ENCODE measurements around the gene SHANK1. TPM values are rescaled to one million over a fixed set of nuclear protein-coding genes. Genes with fewer than 3 reads are reported as not detected.
A peak's percentile ranks its signal among the peaks of the same experiment; 100 is the strongest.
"Not testable (repeated sequence)": the region's sequence is repeated elsewhere in the genome, so short reads cannot be mapped to it uniquely, and the experiment has no call there.

SHANK1 gene
- total RNA-seq, 2 experiments from 2014 or later = not detected

GRCh38 chr19:50749490-50749889 is 29.9 kb upstream of the SHANK1 start:
- ChIA-PET POLR2A (no interaction called here), CTCF (no interaction called here)
- Mint-ChIP-seq H3K27ac (no peak overlapping the region), H3K9me3 (ENCODE audit: insufficient read depth) (no peaks in the 10 kb centered on the region), H3K4me3 (no peak overlapping the region), H3K36me3 (ENCODE audit: low read depth) (no peaks in the 10 kb centered on the region), H3K27me3 (ENCODE audit: low read depth) (no peaks in the 10 kb centered on the region), H3K4me1 (ENCODE audit: low read depth) (no peaks in the 10 kb centered on the region)
- no peak for DNase-seq
- ATAC-seq = no peak

- ATAC-seq; DNase-seq; H3K27me3 Mint-ChIP-seq (ENCODE audit: low read depth); CTCF ChIA-PET; H3K4me1 Mint-ChIP-seq (ENCODE audit: low read depth); H3K27ac Mint-ChIP-seq; H3K4me3 Mint-ChIP-seq; POLR2A ChIA-PET; H3K9me3 Mint-ChIP-seq (ENCODE audit: insufficient read depth); H3K36me3 Mint-ChIP-seq (ENCODE audit: low read depth): not testable (repeated sequence)
Measured at GRCh38 chr19:50747141-50747540, 27.5 kb upstream of the SHANK1 start.

GRCh38 chr19:50745221-50745620 is 25.6 kb upstream of the SHANK1 start:
- ChIA-PET CTCF (no interaction called here), POLR2A (no interaction called here)
- no peaks in the 10 kb centered on the region for H3K4me1 Mint-ChIP-seq (ENCODE audit: low read depth)
- no peaks in the 10 kb centered on the region for H3K36me3 Mint-ChIP-seq (ENCODE audit: low read depth)
- H3K4me3 Mint-ChIP-seq = no peak overlapping the region
- ATAC-seq = no peak
- no peak for DNase-seq
- no peak overlapping the region for H3K27ac Mint-ChIP-seq
- H3K9me3 Mint-ChIP-seq (ENCODE audit: insufficient read depth) = no peaks in the 10 kb centered on the region
- peaks cover 6% of the 10 kb centered on the region for H3K27me3 Mint-ChIP-seq (ENCODE audit: low read depth)

GRCh38 chr19:50743537-50743936 is 23.9 kb upstream of the SHANK1 start:
- no peaks in the 10 kb centered on the region for H3K4me1 Mint-ChIP-seq (ENCODE audit: low read depth)
- peaks cover 9% of the 10 kb centered on the region for H3K27me3 Mint-ChIP-seq (ENCODE audit: low read depth)
- no peaks in the 10 kb centered on the region for H3K9me3 Mint-ChIP-seq (ENCODE audit: insufficient read depth)
- ATAC-seq = no peak
- no peaks in the 10 kb centered on the region for H3K36me3 Mint-ChIP-seq (ENCODE audit: low read depth)
- no peak overlapping the region for H3K27ac Mint-ChIP-seq
- ChIA-PET CTCF (no interaction called here), POLR2A (no interaction called here)
- DNase-seq = no peak
- H3K4me3 Mint-ChIP-seq = no peak overlapping the region

- Mint-ChIP-seq H3K4me3 (no peak overlapping the region), H3K27me3 (ENCODE audit: low read depth) (peaks cover 11% of the 10 kb centered on the region), H3K4me1 (ENCODE audit: low read depth) (no peaks in the 10 kb centered on the region), H3K9me3 (ENCODE audit: insufficient read depth) (no peaks in the 10 kb centered on the region), H3K27ac (no peak overlapping the region), H3K36me3 (ENCODE audit: low read depth) (no peaks in the 10 kb centered on the region)
- DNase-seq (no peak), ATAC-seq (no peak)
- CTCF ChIA-PET = no interaction called here
- POLR2A ChIA-PET = interaction anchor here (0.7 kb wide), 1 partner anchor 354 kb away, joined by 3 read pairs; no protein-coding TSS in a partner anchor
Measured at GRCh38 chr19:50741179-50741933, 21.8 kb upstream of the SHANK1 start.

GRCh38 chr19:50739914-50740426 is 20.4 kb upstream of the SHANK1 start:
- Mint-ChIP-seq H3K9me3 (ENCODE audit: insufficient read depth) (no peaks in the 10 kb centered on the region), H3K4me1 (ENCODE audit: low read depth) (no peaks in the 10 kb centered on the region), H3K36me3 (ENCODE audit: low read depth) (no peaks in the 10 kb centered on the region), H3K27me3 (ENCODE audit: low read depth) (peaks cover 13% of the 10 kb centered on the region), H3K4me3 (no peak overlapping the region), H3K27ac (no peak overlapping the region)
- DNase-seq (no peak), ATAC-seq (no peak)
- ChIA-PET CTCF (no interaction called here), POLR2A (no interaction called here)

GRCh38 chr19:50739132-50739913 is 19.7 kb upstream of the SHANK1 start:
- CTCF ChIA-PET = no interaction called here
- no peaks in the 10 kb centered on the region for H3K4me1 Mint-ChIP-seq (ENCODE audit: low read depth)
- peaks cover 13% of the 10 kb centered on the region for H3K27me3 Mint-ChIP-seq (ENCODE audit: low read depth)
- no peaks in the 10 kb centered on the region for H3K9me3 Mint-ChIP-seq (ENCODE audit: insufficient read depth)
- H3K27ac Mint-ChIP-seq = no peak overlapping the region
- H3K36me3 Mint-ChIP-seq (ENCODE audit: low read depth) = no peaks in the 10 kb centered on the region
- no peak for ATAC-seq
- H3K4me3 Mint-ChIP-seq = no peak overlapping the region
- POLR2A ChIA-PET = no interaction called here
- DNase-seq = no peak

- Mint-ChIP-seq H3K4me1 (ENCODE audit: low read depth) (no peaks in the 10 kb centered on the region), H3K4me3 (no peak overlapping the region), H3K27me3 (ENCODE audit: low read depth) (peaks cover 10% of the 10 kb centered on the region), H3K9me3 (ENCODE audit: insufficient read depth) (no peaks in the 10 kb centered on the region), H3K36me3 (ENCODE audit: low read depth) (no peaks in the 10 kb centered on the region), H3K27ac (no peak overlapping the region)
- ATAC-seq (no peak), DNase-seq (no peak)
- CTCF ChIA-PET = interaction anchor here (2.3 kb wide), 1 partner anchor 11 kb away, joined by 11 read pairs; no protein-coding TSS in a partner anchor
- POLR2A ChIA-PET = no interaction called here
Measured at GRCh38 chr19:50736338-50736737, 16.7 kb upstream of the SHANK1 start.

GRCh38 chr19:50735869-50736268 is 16.3 kb upstream of the SHANK1 start:
- CTCF ChIA-PET = interaction anchor here (2.3 kb wide), 1 partner anchor 11 kb away, joined by 11 read pairs; no protein-coding TSS in a partner anchor
- Mint-ChIP-seq H3K9me3 (ENCODE audit: insufficient read depth) (no peaks in the 10 kb centered on the region), H3K4me1 (ENCODE audit: low read depth) (no peaks in the 10 kb centered on the region), H3K4me3 (no peak overlapping the region), H3K36me3 (ENCODE audit: low read depth) (no peaks in the 10 kb centered on the region), H3K27me3 (ENCODE audit: low read depth) (peaks cover 9% of the 10 kb centered on the region), H3K27ac (no peak overlapping the region)
- DNase-seq (no peak), ATAC-seq (no peak)
- POLR2A ChIA-PET = no interaction called here

GRCh38 chr19:50729894-50730293 is 10.3 kb upstream of the SHANK1 start:
- no peak for DNase-seq
- H3K27me3 Mint-ChIP-seq (ENCODE audit: low read depth) = peaks cover 6% of the 10 kb centered on the region
- POLR2A ChIA-PET = no interaction called here
- no peaks in the 10 kb centered on the region for H3K9me3 Mint-ChIP-seq (ENCODE audit: insufficient read depth)
- peaks cover 28% of the 10 kb centered on the region for H3K4me1 Mint-ChIP-seq (ENCODE audit: low read depth)
- no peak overlapping the region for H3K27ac Mint-ChIP-seq
- CTCF ChIA-PET = no interaction called here
- no peaks in the 10 kb centered on the region for H3K36me3 Mint-ChIP-seq (ENCODE audit: low read depth)
- no peak overlapping the region for H3K4me3 Mint-ChIP-seq
- ATAC-seq = no peak

- ATAC-seq = peak; percentile 14
- peak; percentile 86 for DNase-seq
- CTCF ChIA-PET = interaction anchor here (1.2 kb wide), 1 partner anchor 51 kb away, joined by 4 read pairs; no protein-coding TSS in a partner anchor
- Mint-ChIP-seq H3K4me1 (ENCODE audit: low read depth) (peaks cover 33% of the 10 kb centered on the region), H3K4me3 (peak overlapping the region; percentile 28), H3K27ac (peak overlapping the region; percentile 34), H3K27me3 (ENCODE audit: low read depth) (peaks cover 12% of the 10 kb centered on the region), H3K36me3 (ENCODE audit: low read depth) (no peaks in the 10 kb centered on the region), H3K9me3 (ENCODE audit: insufficient read depth) (no peaks in the 10 kb centered on the region)
- POLR2A ChIA-PET = interaction anchor here (0.6 kb wide), 1 partner anchor 908 kb away, joined by 6 read pairs; no protein-coding TSS in a partner anchor
Measured at GRCh38 chr19:50728084-50728737, 8.6 kb upstream of the SHANK1 start.

GRCh38 chr19:50725911-50726230 is 6.3 kb upstream of the SHANK1 start:
- Mint-ChIP-seq H3K4me3 (peak overlapping the region; percentile 77), H3K27me3 (ENCODE audit: low read depth) (peaks cover 27% of the 10 kb centered on the region), H3K27ac (peak overlapping the region; percentile 89), H3K4me1 (ENCODE audit: low read depth) (peaks cover 33% of the 10 kb centered on the region), H3K36me3 (ENCODE audit: low read depth) (no peaks in the 10 kb centered on the region), H3K9me3 (ENCODE audit: insufficient read depth) (no peaks in the 10 kb centered on the region)
- ChIA-PET POLR2A (no interaction called here), CTCF (no interaction called here)
- no peak for ATAC-seq
- DNase-seq = no peak
